ENCODE data around the gene KIF2C. TPM values are rescaled to one million over a fixed set of nuclear protein-coding genes. Genes with fewer than 3 reads are reported as not detected.
"Not testable (repeated sequence)": the region's sequence is repeated elsewhere in the genome, so short reads cannot be mapped to it uniquely, and the experiment has no call there.

KIF2C gene
- total RNA-seq, 1 experiment from 2014 or later = 92.6 TPM

GRCh38 chr1:44760876-44761275 lies 21.2 kb downstream of the KIF2C start:
- no TSS peak for BruUV-seq (replicated peaks)
- Histone ChIP-seq H3K36me3 (ENCODE audit: control insufficient read depth in 1 of 2, insufficient read depth in 2 of 2, low read length in 2 of 2) (peaks cover 40 to 69% of the 10 kb centered on the region in 2 experiments), H3K4me2 (ENCODE audit: low read length) (no peak overlapping the region), H3K79me2 (ENCODE audit: insufficient read depth, low read length) (no peaks in the 10 kb centered on the region), H3K4me1 (ENCODE audit: control insufficient read depth in 1 of 2, insufficient read depth in 2 of 2, low read length in 2 of 2) (no peaks in the 10 kb centered on the region), H3K9ac (ENCODE audit: low read length) (no peak overlapping the region), H3K9me2 (ENCODE audit: insufficient read depth) (no peaks in the 10 kb centered on the region), H3K27me3 (ENCODE audit: insufficient read depth, low read length) (no peaks in the 10 kb centered on the region), H3K27ac (ENCODE audit: low read depth, low read length) (no peak overlapping the region), H3K9me3 (ENCODE audit: control insufficient read depth in 1 of 2, insufficient read depth in 1 of 2, low read depth in 1 of 2, low read length in 2 of 2) (no peaks in the 10 kb centered on the region), H4K20me1 (ENCODE audit: insufficient read depth) (no peaks in the 10 kb centered on the region), H3K4me3 (replicated peaks in 1 of 2; ENCODE audit: low read depth in 1 of 2, low read length in 2 of 2) (no peak overlapping the region), H2AFZ (ENCODE audit: low read depth, low read length, poor library complexity, severe bottlenecking) (no peak overlapping the region)
- ChIA-PET POLR2A (interaction anchor here (1.4 kb wide), 1 partner anchor 9 kb away, joined by 4 read pairs; no protein-coding TSS in a partner anchor), CTCF (no interaction called here), RAD21 (ENCODE audit: low non-redundant PET in 1 of 2, low total read pairs in 2 of 2, uncharacterized antibody in 2 of 2, unreplicated experiment in 2 of 2) (no interaction called here)
- intact Hi-C loops (cut with micrococcal nuclease) = no loop called here
- no peak for TF ChIP-seq CBX3 (IDR thresholded peaks at IDR 0.05; ENCODE audit: low read depth)
- no peak for DNase-seq (ENCODE audit: low read depth, low spot score)
- no peak for ATAC-seq

- peaks cover 28 to 39% of the 10 kb centered on the region in 2 experiments for H3K36me3 ChIP-seq (ENCODE audit: control insufficient read depth in 1 of 2, insufficient read depth in 2 of 2, low read length in 2 of 2)
- H2AFZ ChIP-seq (ENCODE audit: low read depth, low read length, poor library complexity, severe bottlenecking); H3K9me2 ChIP-seq (ENCODE audit: insufficient read depth); H3K4me1 ChIP-seq (ENCODE audit: control insufficient read depth in 1 of 2, insufficient read depth in 2 of 2, low read length in 2 of 2); intact Hi-C loops (cut with micrococcal nuclease); DNase-seq (ENCODE audit: low read depth, low spot score); H3K9me3 ChIP-seq (ENCODE audit: control insufficient read depth in 1 of 2, insufficient read depth in 1 of 2, low read depth in 1 of 2, low read length in 2 of 2); H4K20me1 ChIP-seq (ENCODE audit: insufficient read depth); ATAC-seq; CTCF ChIA-PET; H3K9ac ChIP-seq (ENCODE audit: low read length); BruUV-seq (replicated peaks); H3K27ac ChIP-seq (ENCODE audit: low read depth, low read length); RAD21 ChIA-PET (ENCODE audit: low non-redundant PET in 1 of 2, low total read pairs in 2 of 2, uncharacterized antibody in 2 of 2, unreplicated experiment in 2 of 2); H3K4me3 ChIP-seq (replicated peaks in 1 of 2; ENCODE audit: low read depth in 1 of 2, low read length in 2 of 2); H3K27me3 ChIP-seq (ENCODE audit: insufficient read depth, low read length); H3K79me2 ChIP-seq (ENCODE audit: insufficient read depth, low read length); H3K4me2 ChIP-seq (ENCODE audit: low read length): not testable (repeated sequence)
- POLR2A ChIA-PET = interaction anchor here (1.2 to 1.7 kb wide), 3 partner anchors 9 to 45 kb away, joined by 4 to 9 read pairs (median 6); partner anchors contain the start of gene RPS8
Observed at GRCh38 chr1:44766421-44766820, 26.8 kb downstream of the KIF2C start.
